Endodermal cell (in vitro differentiated cells): Measurements from ENCODE around the gene EEPD1. TPM values are rescaled to one million over a fixed set of nuclear protein-coding genes. Genes with fewer than 3 reads are reported as not detected.

Source experiments
- DNase-seq: peaks from one replicate; pipeline ENCODE4 v3.0.0-alpha.2; 2017
- H3K27ac ChIP-seq: 2 replicates; pipeline ENCODE4 v1.5.1; 2013; ENCODE audit warnings: mild to moderate bottlenecking, low read depth, low read length, moderate library complexity
- H3K27me3 ChIP-seq: 2 replicates; pipeline ENCODE4 v1.6.1; 2013; ENCODE audit warnings: mild to moderate bottlenecking, low read length, moderate library complexity; ENCODE audit not compliant: insufficient read depth, control insufficient read depth, poor library complexity, severe bottlenecking
- H3K36me3 ChIP-seq: 2 replicates; pipeline ENCODE4 v1.7.0; 2013; ENCODE audit warnings: mild to moderate bottlenecking, low read length, moderate library complexity; ENCODE audit not compliant: control insufficient read depth, insufficient read depth
- H3K4me1 ChIP-seq: one replicate; pipeline ENCODE4 v1.7.0; 2013; ENCODE audit warnings: low read length; ENCODE audit not compliant: control insufficient read depth, insufficient read depth
- H3K4me3 ChIP-seq: 2 replicates; pipeline ENCODE4 v1.5.1; 2013; ENCODE audit warnings: mild to moderate bottlenecking, low read length, moderate library complexity
- H3K9ac ChIP-seq: 2 replicates; pipeline ENCODE4 v1.6.1; 2013; ENCODE audit warnings: mild to moderate bottlenecking, low read length, moderate library complexity; ENCODE audit not compliant: poor library complexity, severe bottlenecking; ENCODE audit errors: extremely low read depth
- H3K9me3 ChIP-seq: 2 replicates; pipeline ENCODE4 v1.6.1; 2013; ENCODE audit warnings: mild to moderate bottlenecking, low read length, moderate library complexity; ENCODE audit not compliant: control insufficient read depth
- H3K27ac Mint-ChIP-seq: 2 replicates; pipeline ENCODE4 v1.8.0; 2020; ENCODE audit warnings: mixed read lengths
- H3K27me3 Mint-ChIP-seq: 2 replicates; pipeline ENCODE4 v1.8.0; 2021; ENCODE audit warnings: mild to moderate bottlenecking, mixed read lengths; ENCODE audit not compliant: insufficient read depth
- H3K36me3 Mint-ChIP-seq: 2 replicates; pipeline ENCODE4 v1.8.0; 2020; ENCODE audit warnings: low read depth, mixed read lengths
- H3K4me1 Mint-ChIP-seq: 2 replicates; pipeline ENCODE4 v1.8.0; 2020; ENCODE audit warnings: mixed read lengths
- H3K4me3 Mint-ChIP-seq: 2 replicates; pipeline ENCODE4 v1.8.0; 2020; ENCODE audit warnings: mild to moderate bottlenecking, moderate library complexity, mixed read lengths
- H3K9me3 Mint-ChIP-seq: 2 replicates; pipeline ENCODE4 v1.8.0; 2020; ENCODE audit warnings: mild to moderate bottlenecking, mixed read lengths
- CTCF ChIP-seq: fragments of 200-600 bp; sonication (generic); conservative IDR thresholded peaks from 2 replicates; pipeline ENCODE4 v1.5.0; 2021; ENCODE audit warnings: antibody characterized with exemption, mild to moderate bottlenecking
- WGBS, 2 experiments: methylation state at CpG; one replicate each; pipeline versions ENCODE4 v1.1.5 to v1.1.7; 2013; ENCODE audit warnings: missing lambda C conversion rate in 2 of 2, mixed read lengths in 1 of 2; ENCODE audit not compliant: insufficient coverage in 1 of 2, insufficient read length in 1 of 2; 5-methylcytosine and 5-hydroxymethylcytosine counted together
- total RNA-seq, 2 donors: library from RNA; stranded (reverse); fragmentation: NEBNext Ultra II Directional in 1 of 2; extraction: Animal tissue kit (Norgen Biotek cat#: 25700) in 1 of 2; gene quantifications; 2 replicates in 1 of 2; 3 replicates in 1 of 2; pipeline ENCODE4 v1.2.1, GENCODE V29; 2021

EEPD1 gene
- total RNA-seq, 2 donors from 2014 or later = 9.7 to 11.4 TPM

GRCh38 chr7:36264123-36264801, 111.2 kb downstream of the EEPD1 start:
- no peak overlapping the region for H3K4me3 Mint-ChIP-seq
- no peaks in the 10 kb centered on the region for H3K9me3 Mint-ChIP-seq
- Histone ChIP-seq H3K36me3 (no peaks in the 10 kb centered on the region), H3K9ac (no peak overlapping the region), H3K4me3 (no peak overlapping the region), H3K9me3 (no peaks in the 10 kb centered on the region), H3K4me1 (peaks cover 4% of the 10 kb centered on the region), H3K27me3 (no peaks in the 10 kb centered on the region), H3K27ac (no peak overlapping the region)
- H3K27ac Mint-ChIP-seq = no peak overlapping the region
- H3K27me3 Mint-ChIP-seq = no peaks in the 10 kb centered on the region
- WGBS, 2 experiments = 92 to 94% methylated on average over 7 of the region's 7 CpGs
- peaks cover 31% of the 10 kb centered on the region for H3K4me1 Mint-ChIP-seq
- no peak for TF ChIP-seq CTCF
- no peak for DNase-seq
- H3K36me3 Mint-ChIP-seq = peaks cover 12% of the 10 kb centered on the region

GRCh38 chr7:36264913-36265516, 112.0 kb downstream of the EEPD1 start:
- Histone ChIP-seq H3K36me3 (no peaks in the 10 kb centered on the region), H3K27ac (no peak overlapping the region)

GRCh38 chr7:36265680-36266079, 112.6 kb downstream of the EEPD1 start:
- DNase-seq = no peak
- H3K27ac ChIP-seq = no peak overlapping the region
- WGBS, 2 experiments = 96 to 100% methylated on average over 3 of the region's 3 CpGs

More at GRCh38 chr7:36264913-36265516, 112.0 kb downstream of the EEPD1 start:
- H3K4me3 ChIP-seq = no peak overlapping the region
- Mint-ChIP-seq H3K9me3 (no peaks in the 10 kb centered on the region), H3K4me1 (peaks cover 30% of the 10 kb centered on the region), H3K27ac (no peak overlapping the region), H3K36me3 (peaks cover 12% of the 10 kb centered on the region), H3K4me3 (no peak overlapping the region), H3K27me3 (no peaks in the 10 kb centered on the region)
- H3K9ac ChIP-seq = no peak overlapping the region
- DNase-seq = no peak
- H3K9me3 ChIP-seq = no peaks in the 10 kb centered on the region
- H3K4me1 ChIP-seq = peaks cover 4% of the 10 kb centered on the region
- H3K27me3 ChIP-seq = no peaks in the 10 kb centered on the region
- no peak for TF ChIP-seq CTCF
- 81 to 83% methylated on average over 5 to 6 of the region's 6 CpGs for WGBS, 2 experiments

More at GRCh38 chr7:36265680-36266079, 112.6 kb downstream of the EEPD1 start:
- no peaks in the 10 kb centered on the region for H3K9me3 Mint-ChIP-seq
- Histone ChIP-seq H3K4me1 (no peaks in the 10 kb centered on the region), H3K4me3 (no peak overlapping the region), H3K36me3 (no peaks in the 10 kb centered on the region), H3K27me3 (no peaks in the 10 kb centered on the region), H3K9me3 (no peaks in the 10 kb centered on the region), H3K9ac (no peak overlapping the region)
- H3K4me3 Mint-ChIP-seq = no peak overlapping the region
- no peak for TF ChIP-seq CTCF
- no peaks in the 10 kb centered on the region for H3K27me3 Mint-ChIP-seq
- peaks cover 24% of the 10 kb centered on the region for H3K4me1 Mint-ChIP-seq
- peaks cover 12% of the 10 kb centered on the region for H3K36me3 Mint-ChIP-seq
- no peak overlapping the region for H3K27ac Mint-ChIP-seq
